ENCODE measurements around the gene DOCK3. TPM values are rescaled to one million over a fixed set of nuclear protein-coding genes. Genes with fewer than 3 reads are reported as not detected.
"Not testable (repeated sequence)": the region's sequence is repeated elsewhere in the genome, so short reads cannot be mapped to it uniquely, and the experiment has no call there.

The DOCK3 gene
- total RNA-seq, 2 donors from 2014 or later, result 7.7 to 8.5 TPM

DNA sequence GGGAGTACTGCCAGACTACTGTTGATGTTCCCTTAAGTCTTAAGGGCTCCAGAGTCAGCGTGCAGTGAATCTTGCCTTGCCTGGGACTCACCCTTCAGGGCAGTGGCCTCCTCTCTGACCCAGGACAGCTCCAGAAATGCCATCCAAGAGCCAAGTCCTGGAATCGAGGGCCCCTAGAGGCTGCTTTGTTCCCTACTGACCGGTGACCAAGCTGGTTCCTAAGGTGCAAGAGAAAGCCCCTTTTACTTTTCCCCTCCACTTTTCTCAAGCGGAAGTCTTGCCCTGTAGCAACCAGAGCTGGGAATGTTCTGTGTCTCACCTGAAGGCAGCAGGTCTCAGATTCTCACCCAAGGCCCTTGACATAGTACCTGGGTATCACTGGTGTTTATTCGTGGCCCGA lies 238.0 kb downstream of the DOCK3 start:
- H3K36me3 ChIP-seq (ENCODE audit: control insufficient read depth, insufficient read depth, low read length), result no peaks in the 10 kb centered on the region
- Mint-ChIP-seq H3K27me3 (ENCODE audit: insufficient read depth) (peaks cover 2% of the 10 kb centered on the region), H3K9me3 (peaks cover 10% of the 10 kb centered on the region), H3K36me3 (ENCODE audit: low read depth) (no peaks in the 10 kb centered on the region), H3K4me3 (no peak overlapping the region), H3K4me1 (peaks cover 2% of the 10 kb centered on the region), H3K27ac (no peak overlapping the region)
- DNase-seq, result peak; percentile 65
- H3K4me3 ChIP-seq (ENCODE audit: low read length), result no peak overlapping the region
- TF ChIP-seq, protein P1, sequence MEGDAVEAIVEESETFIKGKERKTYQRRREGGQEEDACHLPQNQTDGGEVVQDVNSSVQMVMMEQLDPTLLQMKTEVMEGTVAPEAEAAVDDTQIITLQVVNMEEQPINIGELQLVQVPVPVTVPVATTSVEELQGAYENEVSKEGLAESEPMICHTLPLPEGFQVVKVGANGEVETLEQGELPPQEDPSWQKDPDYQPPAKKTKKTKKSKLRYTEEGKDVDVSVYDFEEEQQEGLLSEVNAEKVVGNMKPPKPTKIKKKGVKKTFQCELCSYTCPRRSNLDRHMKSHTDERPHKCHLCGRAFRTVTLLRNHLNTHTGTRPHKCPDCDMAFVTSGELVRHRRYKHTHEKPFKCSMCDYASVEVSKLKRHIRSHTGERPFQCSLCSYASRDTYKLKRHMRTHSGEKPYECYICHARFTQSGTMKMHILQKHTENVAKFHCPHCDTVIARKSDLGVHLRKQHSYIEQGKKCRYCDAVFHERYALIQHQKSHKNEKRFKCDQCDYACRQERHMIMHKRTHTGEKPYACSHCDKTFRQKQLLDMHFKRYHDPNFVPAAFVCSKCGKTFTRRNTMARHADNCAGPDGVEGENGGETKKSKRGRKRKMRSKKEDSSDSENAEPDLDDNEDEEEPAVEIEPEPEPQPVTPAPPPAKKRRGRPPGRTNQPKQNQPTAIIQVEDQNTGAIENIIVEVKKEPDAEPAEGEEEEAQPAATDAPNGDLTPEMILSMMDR (conservative IDR thresholded peaks at IDR 0.05), result peak; percentile 46
- no peak overlapping the region for H3K9ac ChIP-seq (ENCODE audit: extremely low read depth, low read length, poor library complexity, severe bottlenecking)
- peaks cover 4% of the 10 kb centered on the region for H3K9me3 ChIP-seq (ENCODE audit: control insufficient read depth, low read length)
- no peaks in the 10 kb centered on the region for H3K27me3 ChIP-seq (ENCODE audit: control insufficient read depth, insufficient read depth, low read length, poor library complexity, severe bottlenecking)
- peaks cover 4% of the 10 kb centered on the region for H3K4me1 ChIP-seq (ENCODE audit: control insufficient read depth, insufficient read depth, low read length)
- H3K27ac ChIP-seq (ENCODE audit: low read depth, low read length), result no peak overlapping the region
- WGBS, 2 experiments (ENCODE audit: insufficient coverage in 1 of 2, insufficient read length in 1 of 2), result 88 to 93% methylated on average over 4 to 6 of the region's 6 CpGs

DNA sequence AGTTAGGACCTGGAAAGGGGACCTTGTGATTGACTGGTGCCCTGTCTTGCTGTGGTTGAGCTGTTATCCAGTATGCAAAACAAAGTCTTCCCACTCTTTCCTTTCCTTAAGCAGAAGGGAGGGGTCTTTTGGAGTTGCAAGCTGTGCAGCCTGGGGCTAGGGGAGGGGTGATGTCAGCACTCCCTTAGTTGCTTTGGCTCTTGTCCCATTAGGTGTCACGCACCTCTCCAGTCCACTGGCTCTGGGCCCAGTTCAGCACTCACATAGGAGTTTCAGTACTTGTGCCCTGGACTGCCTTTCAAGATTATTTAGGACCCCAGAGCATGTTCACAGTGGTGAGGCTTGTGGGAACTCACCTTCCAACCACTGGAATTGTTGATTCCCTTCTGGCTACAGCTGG lies 238.5 kb downstream of the DOCK3 start:
- no peaks in the 10 kb centered on the region for H3K36me3 ChIP-seq (ENCODE audit: control insufficient read depth, insufficient read depth, low read length)
- Mint-ChIP-seq H3K4me3 (no peak overlapping the region), H3K4me1 (peaks cover 2% of the 10 kb centered on the region), H3K27ac (no peak overlapping the region), H3K27me3 (ENCODE audit: insufficient read depth) (peaks cover 2% of the 10 kb centered on the region), H3K36me3 (ENCODE audit: low read depth) (no peaks in the 10 kb centered on the region), H3K9me3 (peaks cover 13% of the 10 kb centered on the region)
- H3K9me3 ChIP-seq (ENCODE audit: control insufficient read depth, low read length), result peaks cover 2% of the 10 kb centered on the region
- H3K27me3 ChIP-seq (ENCODE audit: control insufficient read depth, insufficient read depth, low read length, poor library complexity, severe bottlenecking), result no peaks in the 10 kb centered on the region
- no peak overlapping the region for H3K9ac ChIP-seq (ENCODE audit: extremely low read depth, low read length, poor library complexity, severe bottlenecking)
- H3K4me1 ChIP-seq (ENCODE audit: control insufficient read depth, insufficient read depth, low read length), result peaks cover 4% of the 10 kb centered on the region
- 42 to 60% methylated on average over 1 of the region's 1 CpG for WGBS, 2 experiments (ENCODE audit: insufficient coverage in 1 of 2, insufficient read length in 1 of 2)
- TF ChIP-seq, protein P1 (conservative IDR thresholded peaks at IDR 0.05), result no peak
- H3K27ac ChIP-seq (ENCODE audit: low read depth, low read length), result no peak overlapping the region
- no peak overlapping the region for H3K4me3 ChIP-seq (ENCODE audit: low read length)
- no peak for DNase-seq

DNA sequence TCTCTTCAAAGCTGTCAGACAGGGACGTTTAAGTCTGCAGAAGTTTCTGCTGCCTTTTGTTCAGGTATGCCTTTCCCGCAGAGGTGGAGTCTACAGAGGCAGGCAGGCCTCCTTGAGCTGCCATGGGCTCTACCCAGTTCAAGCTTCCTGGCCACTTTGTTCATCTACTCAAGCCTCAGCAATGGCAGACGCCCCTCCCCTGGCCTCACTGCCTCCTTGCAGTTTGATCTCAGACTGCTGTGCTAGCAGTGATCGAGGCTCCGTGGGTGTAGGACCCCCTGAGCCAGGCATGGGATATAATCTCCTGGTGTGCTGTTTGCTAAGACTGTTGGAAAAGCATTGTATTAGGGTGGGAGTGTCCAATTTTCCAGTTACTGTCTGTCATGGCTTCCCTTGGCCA lies 247.3 kb downstream of the DOCK3 start:
- H3K9ac ChIP-seq (ENCODE audit: extremely low read depth, low read length, poor library complexity, severe bottlenecking); H3K27ac Mint-ChIP-seq; H3K27me3 Mint-ChIP-seq (ENCODE audit: insufficient read depth); DNase-seq; H3K36me3 ChIP-seq (ENCODE audit: control insufficient read depth, insufficient read depth, low read length); H3K4me1 ChIP-seq (ENCODE audit: control insufficient read depth, insufficient read depth, low read length); H3K4me3 Mint-ChIP-seq; H3K27ac ChIP-seq (ENCODE audit: low read depth, low read length); H3K27me3 ChIP-seq (ENCODE audit: control insufficient read depth, insufficient read depth, low read length, poor library complexity, severe bottlenecking): not testable (repeated sequence)
- peaks cover 52% of the 10 kb centered on the region for H3K9me3 Mint-ChIP-seq
- 92 to 93% methylated on average over 2 to 5 of the region's 5 CpGs for WGBS, 2 experiments (ENCODE audit: insufficient coverage in 1 of 2, insufficient read length in 1 of 2)
- H3K4me1 Mint-ChIP-seq, result peaks cover 17% of the 10 kb centered on the region
- H3K4me3 ChIP-seq (ENCODE audit: low read length), result peak overlapping the region; percentile 23
- H3K9me3 ChIP-seq (ENCODE audit: control insufficient read depth, low read length), result peaks cover 22% of the 10 kb centered on the region
- H3K36me3 Mint-ChIP-seq (ENCODE audit: low read depth), result peaks cover 13% of the 10 kb centered on the region

DNA sequence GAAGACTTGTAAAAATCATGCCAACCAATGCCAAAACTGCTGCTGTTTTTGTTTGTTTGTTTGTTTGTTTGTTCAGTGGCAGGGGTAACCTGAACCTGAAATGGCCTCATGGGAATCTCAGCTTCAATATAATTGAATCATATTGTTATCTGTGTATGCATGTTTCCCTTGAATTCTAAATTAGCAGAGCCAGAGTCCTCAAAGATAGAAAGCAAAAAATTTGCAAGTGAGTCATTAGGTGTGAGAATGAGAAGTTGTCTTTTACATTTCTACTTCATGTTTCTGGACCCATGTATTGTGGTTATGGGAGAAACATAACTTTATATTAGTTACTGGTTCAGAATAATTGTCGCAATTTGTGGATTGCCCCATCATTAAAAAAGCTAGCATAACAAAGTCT lies 249.2 kb downstream of the DOCK3 start:
- DNase-seq, result no peak
- Mint-ChIP-seq H3K27me3 (ENCODE audit: insufficient read depth) (no peaks in the 10 kb centered on the region), H3K4me3 (no peak overlapping the region), H3K4me1 (peaks cover 20% of the 10 kb centered on the region), H3K36me3 (ENCODE audit: low read depth) (peaks cover 13% of the 10 kb centered on the region), H3K27ac (no peak overlapping the region), H3K9me3 (peaks cover 37% of the 10 kb centered on the region)
- WGBS, 2 experiments (ENCODE audit: insufficient coverage in 1 of 2, insufficient read length in 1 of 2), result 100% methylated on average over 1 of the region's 1 CpG; no CpG with 5 or more reads in 1 of the 2 experiments
- Histone ChIP-seq H3K9ac (ENCODE audit: extremely low read depth, low read length, poor library complexity, severe bottlenecking) (no peak overlapping the region), H3K4me3 (ENCODE audit: low read length) (no peak overlapping the region), H3K27ac (ENCODE audit: low read depth, low read length) (no peak overlapping the region), H3K9me3 (ENCODE audit: control insufficient read depth, low read length) (peaks cover 22% of the 10 kb centered on the region), H3K36me3 (ENCODE audit: control insufficient read depth, insufficient read depth, low read length) (no peaks in the 10 kb centered on the region), H3K27me3 (ENCODE audit: control insufficient read depth, insufficient read depth, low read length, poor library complexity, severe bottlenecking) (no peaks in the 10 kb centered on the region), H3K4me1 (ENCODE audit: control insufficient read depth, insufficient read depth, low read length) (peaks cover 2% of the 10 kb centered on the region)
- TF ChIP-seq, protein P1 (conservative IDR thresholded peaks at IDR 0.05), result no peak
